HepG2 (cell line): ENCODE data around the gene RABGAP1L. TPM values are rescaled to one million over a fixed set of nuclear protein-coding genes. Genes with fewer than 3 reads are reported as not detected.

ENCODE experiments used
- ATAC-seq: fragments of 200-7000 bp; cut with Tn5 transposase; 3 replicates; pipeline ENCODE4 v1.9.1; 2020; ENCODE audit warnings: mild to moderate bottlenecking, moderate library complexity
- BruUV-seq: library from RNA; stranded (reverse); fragments of 400-500 nt; replicated peaks from 2 replicates; lab custom pipeline; 2021; lab: Mats Ljungman, UMichigan
- CTCF ChIA-PET: fragments of 300-600 bp; formaldehyde crosslinking; extraction: SDS; loops from one replicate; lab custom pipeline; 2021; ENCODE audit warnings: low total read pairs, inconsistent platforms, low intra/inter-chr PET ratio; lab: Yijun Ruan, JAX
- POLR2A ChIA-PET: fragments of 350-600 bp; sonication (Branson Sonifier 250); formaldehyde crosslinking; loops from one replicate; lab custom pipeline; 2020; ENCODE audit warnings: antibody characterized with exemption, inconsistent platforms; lab: Yijun Ruan, JAX
- DNase-seq: peaks from one replicate; pipeline ENCODE4 v3.0.0-alpha.2; 2015; ENCODE audit warnings: low spot score
- FAIRE-seq: peaks from 3 replicates; lab custom pipeline; 2011; peaks lifted over from hg19 to GRCh38; lab: Jason Lieb, UNC
- H2AFZ ChIP-seq: one replicate; pipeline ENCODE4 v1.6.1; 2011; ENCODE audit warnings: low read length, inconsistent platforms
- H3K27ac ChIP-seq: fragments of 300-600 bp; 3 replicates; pipeline ENCODE4 v1.8.0; 2011; ENCODE audit warnings: mixed run types, mild to moderate bottlenecking, mixed read lengths, low read length, inconsistent platforms; ENCODE audit not compliant: insufficient read depth; ENCODE audit errors: extremely low read length
- H3K27me3 ChIP-seq, 2 experiments: fragments of 200-600 bp in 1 of 2; 2 replicates in 1 of 2; 3 replicates in 1 of 2; pipeline versions ENCODE4 v1.6.0 to v1.8.0; 2011; ENCODE audit warnings: low read length in 2 of 2, mild to moderate bottlenecking in 2 of 2, moderate library complexity in 2 of 2, inconsistent platforms in 1 of 2; ENCODE audit not compliant: insufficient read depth in 2 of 2, control insufficient read depth in 1 of 2
- H3K36me3 ChIP-seq, 2 experiments: fragments of 200-600 bp in 1 of 2; replicated peaks in 1 of 2; 2 replicates in 1 of 2; 3 replicates in 1 of 2; pipeline versions ENCODE4 v1.5.1 to v1.8.0; 2011; ENCODE audit warnings: low read length in 2 of 2, inconsistent platforms in 1 of 2; ENCODE audit not compliant: insufficient read depth in 2 of 2, control insufficient read depth in 1 of 2
- H3K4me1 ChIP-seq: 2 replicates; pipeline ENCODE4 v1.5.1; 2012; ENCODE audit warnings: low read length, inconsistent platforms; ENCODE audit not compliant: insufficient read depth
- H3K4me2 ChIP-seq: 2 replicates; pipeline ENCODE4 v1.6.0; 2011; ENCODE audit warnings: low read depth, low read length, inconsistent platforms
- H3K4me3 ChIP-seq, 3 experiments: fragments of 200-600 bp in 1 of 3; sonication (generic), shearing (Covaris generic) in 1 of 3; replicated peaks in 1 of 3; 2 replicates each; pipeline ENCODE4 v1.5.1; 2011 to 2016; ENCODE audit warnings: low read length in 3 of 3, inconsistent platforms in 2 of 3, low read depth in 2 of 3, mild to moderate bottlenecking in 2 of 3, control low read depth in 1 of 3, mixed read lengths in 1 of 3; ENCODE audit not compliant: insufficient read depth in 1 of 3
- H3K79me2 ChIP-seq: one replicate; pipeline ENCODE4 v1.6.1; 2011; ENCODE audit warnings: low read length, inconsistent platforms; ENCODE audit not compliant: insufficient read depth
- H3K9ac ChIP-seq: 2 replicates; pipeline ENCODE4 v1.6.0; 2011; ENCODE audit warnings: mild to moderate bottlenecking, low read depth, low read length, inconsistent platforms; ENCODE audit not compliant: insufficient read depth
- H3K9me3 ChIP-seq: 2 replicates; pipeline ENCODE4 v1.5.1; 2012; ENCODE audit warnings: mild to moderate bottlenecking, low read length
- H4K20me1 ChIP-seq: 2 replicates; pipeline ENCODE4 v1.6.0; 2011; ENCODE audit warnings: inconsistent platforms, mild to moderate bottlenecking, low read length, moderate library complexity; ENCODE audit not compliant: insufficient read depth
- CREB1 ChIP-seq, 2 experiments: fragments of 450-650 bp in 1 of 2; IDR thresholded peaks; 2 replicates each; pipeline ENCODE4 v1.6.1; 2016 to 2017; ENCODE audit warnings: control low read depth in 1 of 2, mild to moderate bottlenecking in 1 of 2, missing compliant biosample characterization in 1 of 2, missing genetic modification characterization in 1 of 2
- DNMT3B ChIP-seq: conservative IDR thresholded peaks from 2 replicates; pipeline ENCODE4 v1.6.1; 2016; ENCODE audit warnings: missing biosample characterization, control low read depth
- FIP1L1 ChIP-seq: fragments of 200-400 bp; formaldehyde crosslinking; IDR thresholded peaks from 2 replicates; pipeline ENCODE4 v1.6.1; 2018; ENCODE audit warnings: low read depth, mild to moderate bottlenecking, low read length, moderate library complexity, borderline replicate concordance; ENCODE audit not compliant: insufficient read depth
- HMGA1 ChIP-seq: sonication (generic); formaldehyde crosslinking; conservative IDR thresholded peaks from 2 replicates; pipeline ENCODE4 v1.4.0; 2020; ENCODE audit warnings: missing genetic modification reagents
- KMT2A ChIP-seq: sonication (generic); formaldehyde crosslinking; IDR thresholded peaks from 2 replicates; pipeline ENCODE4 v1.4.0; 2020; ENCODE audit warnings: missing genetic modification reagents
- PCBP2 ChIP-seq: fragments of 200-400 bp; formaldehyde crosslinking; optimal IDR thresholded peaks from 2 replicates; pipeline ENCODE3; 2018; ENCODE audit warnings: low read length, low read depth; ENCODE audit not compliant: poor library complexity, severe bottlenecking
- PPARG ChIP-seq: conservative IDR thresholded peaks from 2 replicates; pipeline ENCODE4 v1.6.1; 2016; ENCODE audit warnings: missing biosample characterization, missing genetic modification reagents
- RNF2 ChIP-seq: fragments of 450-650 bp; conservative IDR thresholded peaks from 2 replicates; pipeline ENCODE4 v1.6.1; 2016; ENCODE audit warnings: low read depth
- SP5 ChIP-seq: IDR thresholded peaks from 2 replicates; pipeline ENCODE4 v1.6.1; 2016; ENCODE audit warnings: low read depth, borderline replicate concordance
- STAT6 ChIP-seq: sonication (generic); formaldehyde crosslinking; IDR thresholded peaks from 2 replicates; pipeline ENCODE4 v1.4.0; 2020; ENCODE audit warnings: missing genetic modification reagents, mild to moderate bottlenecking, borderline replicate concordance
- SYNCRIP ChIP-seq: fragments of 200-400 bp; formaldehyde crosslinking; IDR thresholded peaks from 2 replicates; pipeline ENCODE4 v1.6.1; 2018; ENCODE audit warnings: mild to moderate bottlenecking, low read depth, low read length; ENCODE audit not compliant: insufficient read depth
- ZBTB26 ChIP-seq: IDR thresholded peaks from 2 replicates; pipeline ENCODE4 v1.6.1; 2016; ENCODE audit warnings: missing compliant biosample characterization, missing genetic modification reagents, borderline replicate concordance
- ZNF703 ChIP-seq: sonication (generic); formaldehyde crosslinking; IDR thresholded peaks from 2 replicates; pipeline ENCODE4 v1.5.1; 2020; ENCODE audit warnings: missing genetic modification reagents, mild to moderate bottlenecking, moderate library complexity, borderline replicate concordance
- ZNF766 ChIP-seq: sonication (generic); formaldehyde crosslinking; IDR thresholded peaks from 2 replicates; pipeline ENCODE4 v1.5.0; 2020; ENCODE audit warnings: missing genetic modification reagents, borderline replicate concordance
- ZNF878 ChIP-seq: sonication (generic); formaldehyde crosslinking; IDR thresholded peaks from 2 replicates; pipeline ENCODE4 v1.8.1; 2023; ENCODE audit warnings: mild to moderate bottlenecking, missing genetic modification reagents, moderate library complexity
- WGBS: methylation state at CpG from one replicate; pipeline ENCODE4 v1.1.6; 2017; ENCODE audit warnings: low lambda C conversion rate; 5-methylcytosine and 5-hydroxymethylcytosine counted together
- in situ Hi-C: cut with HindIII; loops from 2 replicates; pipeline ENCODE4 v1.10.0; 2017; ENCODE audit warnings: low pct_unique_long_range_greater_than_20kb; ENCODE audit not compliant: extremely low pct_ligation_motif_present
- intact Hi-C: fragments of 100-400 bp; cut with micrococcal nuclease; formaldehyde crosslinking; loops from one replicate; pipeline ENCODE4 v1.10.0; 2022; ENCODE audit not compliant: unreplicated experiment
- polyA plus RNA-seq, 8 experiments: library from polyadenylated mRNA; depleted of rRNA in 3 of 8; stranded (reverse) in 7 of 8; unstranded in 1 of 8; fragments of >200 nt; fragmentation: Illumina TruSeq in 4 of 8; extraction: Trizol in 4 of 8; gene quantifications; 2 replicates each; pipeline versions ENCODE4 v1.2.1 to v1.2.3, GENCODE V29; 2011 to 2016; ENCODE audit warnings: low read depth in 4 of 8, missing spikeins in 1 of 8, mixed read lengths in 1 of 8; ENCODE audit not compliant: insufficient read depth in 1 of 8
- total RNA-seq, 5 experiments: library from RNA; depleted of rRNA; stranded (reverse); fragments of >200 nt; fragmentation: Illumina TruSeq; extraction: Trizol; gene quantifications; 2 replicates each; pipeline ENCODE4 v1.2.3, GENCODE V29; 2016; ENCODE audit warnings: low read depth in 1 of 5

Gene RABGAP1L
- total and polyA plus RNA-seq, 2 of the 13 experiments (the other 11 are each of a cell fraction or from before 2014, with no cell fraction given) = 7.9 to 22.6 TPM

GRCh38 chr1:174391716-174392115, 232.4 kb downstream of the RABGAP1L start:
- CTCF ChIA-PET = no interaction called here

GRCh38 chr1:174393885-174394284, 234.6 kb downstream of the RABGAP1L start:
- Histone ChIP-seq H3K27ac (no peak overlapping the region), H4K20me1 (no peaks in the 10 kb centered on the region; the same call in 1 of the 2 replicates), H3K27me3 (no peaks in the 10 kb centered on the region), H3K9ac (no peak overlapping the region), H3K4me1 (no peaks in the 10 kb centered on the region), H3K79me2 (no peaks in the 10 kb centered on the region), H3K4me3 (no peak overlapping the region), H3K9me3 (no peaks in the 10 kb centered on the region), H3K36me3 (no peaks in the 10 kb centered on the region; a peak in 1 of 5 replicates), H3K4me2 (no peak overlapping the region), H2AFZ (no peak overlapping the region)
- intact Hi-C loops (no loop called here), in situ Hi-C loops (no loop called here)
- no TSS peak for BruUV-seq
- no peak for DNase-seq
- WGBS = 97% methylated on average over 4 of the region's 4 CpGs
- no peak for FAIRE-seq
- ChIA-PET POLR2A (no interaction called here), CTCF (no interaction called here)
- ATAC-seq = no peak
- no peak for TF ChIP-seq ZBTB26 (CRISPR knock-in tag)
- no peak for TF ChIP-seq PCBP2
- TF ChIP-seq DNMT3B (CRISPR knock-in tag) = no peak
- TF ChIP-seq CREB1 (IDR thresholded peaks at IDR 0.05) = no peak
- TF ChIP-seq CREB1 (CRISPR knock-in tag; IDR thresholded peaks at IDR 0.05) = no peak
- TF ChIP-seq STAT6 = no peak
- TF ChIP-seq FIP1L1 = no peak
- no peak for TF ChIP-seq ZNF878 (CRISPR knock-in tag)
- TF ChIP-seq PPARG (CRISPR knock-in tag) = no peak
- no peak for TF ChIP-seq SYNCRIP

More at GRCh38 chr1:174391716-174392115, 232.4 kb downstream of the RABGAP1L start:
- H3K4me2 ChIP-seq = no peak overlapping the region
- ATAC-seq (no peak), FAIRE-seq (no peak), DNase-seq (no peak)
- H2AFZ ChIP-seq = no peak overlapping the region
- intact Hi-C loops (no loop called here), in situ Hi-C loops (no loop called here)
- no peak overlapping the region for H3K9ac ChIP-seq
- BruUV-seq = no TSS peak
- H3K27me3 ChIP-seq = no peaks in the 10 kb centered on the region
- H3K4me3 ChIP-seq = no peak overlapping the region
- no peaks in the 10 kb centered on the region for H3K9me3 ChIP-seq
- POLR2A ChIA-PET = no interaction called here
- no peaks in the 10 kb centered on the region for H3K79me2 ChIP-seq
- H3K36me3 ChIP-seq = no peaks in the 10 kb centered on the region
- no peaks in the 10 kb centered on the region; the same call in 1 of the 2 replicates for H4K20me1 ChIP-seq
- H3K27ac ChIP-seq = no peak overlapping the region
- no peaks in the 10 kb centered on the region for H3K4me1 ChIP-seq
- TF ChIP-seq ZNF766 (no peak), SP5 (CRISPR knock-in tag) (no peak), RNF2 (no peak), ZNF703 (CRISPR knock-in tag) (no peak), HMGA1 (no peak), KMT2A (no peak)
